A549 (cell line): ENCODE measurements around the gene IPO8. TPM values are rescaled to one million over a fixed set of nuclear protein-coding genes. Genes with fewer than 3 reads are reported as not detected.

Experiments
- ATAC-seq, 2 experiments: fragments of 200-7000 bp in 1 of 2; fragments of >200 bp in 1 of 2; cut with Nextera tagmentation in 1 of 2; cut with Tn5 transposase in 1 of 2; 3 replicates each; pipeline versions ENCODE4 v1.8.0 to v1.9.1; 2018 to 2020; ENCODE audit warnings: mild to moderate bottlenecking in 1 of 2, moderate library complexity in 1 of 2
- CTCF ChIA-PET: fragments of 300-600 bp; sonication (Branson Sonifier 250); formaldehyde crosslinking; extraction: SDS; loops from one replicate; lab custom pipeline; 2021; ENCODE audit warnings: antibody characterized with exemption, inconsistent platforms; lab: Yijun Ruan, JAX
- POLR2A ChIA-PET: fragments of 350-600 bp; formaldehyde crosslinking; extraction: SDS; loops from one replicate; lab custom pipeline; 2021; ENCODE audit warnings: antibody characterized with exemption, inconsistent platforms; lab: Yijun Ruan, JAX
- DNase-seq, 2 experiments: peaks; one replicate each; pipeline versions ENCODE4 v3.0.0 to v3.0.0-alpha.2; 2011 to 2016; ENCODE audit warnings: low read depth in 1 of 2, low spot score in 1 of 2
- FAIRE-seq: peaks from 2 replicates; lab custom pipeline; 2011; peaks lifted over from hg19 to GRCh38; lab: Jason Lieb, UNC
- H3K27ac ChIP-seq, 2 experiments: fragments of >200 bp; sonication (Bioruptor Twin); formaldehyde crosslinking; 3 replicates each; pipeline ENCODE4 v1.5.1; 2016 to 2017
- H3K4me1 ChIP-seq: fragments of >200 bp; sonication (Bioruptor Twin); formaldehyde crosslinking; 3 replicates; pipeline ENCODE4 v1.6.1; 2016
- H3K4me2 ChIP-seq: fragments of >200 bp; sonication (Bioruptor Twin); formaldehyde crosslinking; 3 replicates; pipeline ENCODE4 v1.6.1; 2016
- H3K4me3 ChIP-seq: fragments of >200 bp; sonication (Bioruptor Twin); formaldehyde crosslinking; 3 replicates; pipeline ENCODE4 v1.5.1; 2016
- H3K9me3 ChIP-seq: fragments of >200 bp; sonication (Bioruptor Twin); formaldehyde crosslinking; 3 replicates; pipeline ENCODE4 v1.6.1; 2016
- ATOH8 ChIP-seq: fragments of 250-450 bp; sonication (Bioruptor Pico); IDR thresholded peaks from 2 replicates; pipeline ENCODE4 v1.5.0; 2020; ENCODE audit warnings: low read depth, mild to moderate bottlenecking, moderate library complexity
- BCL3 ChIP-seq: fragments of >200 bp; sonication (Bioruptor Twin); formaldehyde crosslinking; IDR thresholded peaks from 3 replicates; pipeline ENCODE4 v1.6.1; 2016
- CEBPB ChIP-seq, 2 experiments: fragments of >200 bp in 1 of 2; sonication (Bioruptor Twin) in 1 of 2; formaldehyde crosslinking in 1 of 2; IDR thresholded peaks; 2 replicates each; pipeline ENCODE4 v1.6.1; 2012 to 2016
- CTCF ChIP-seq: fragments of >200 bp; sonication (Bioruptor Twin); formaldehyde crosslinking; IDR thresholded peaks from 3 replicates; pipeline ENCODE4 v1.5.1; 2016
- E2F6 ChIP-seq: IDR thresholded peaks from 2 replicates; pipeline ENCODE4 v1.6.1; 2012; ENCODE audit warnings: low read depth, borderline replicate concordance
- HEYL ChIP-seq: fragments of 250-450 bp; sonication (Bioruptor Pico); IDR thresholded peaks from 2 replicates; pipeline ENCODE4 v1.8.0; 2021; ENCODE audit warnings: mild to moderate bottlenecking, moderate library complexity
- HOXA7 ChIP-seq: fragments of 250-450 bp; sonication (Bioruptor Pico); IDR thresholded peaks from 2 replicates; pipeline ENCODE4 v1.5.0; 2020; ENCODE audit warnings: mild to moderate bottlenecking, moderate library complexity
- HOXB13 ChIP-seq: fragments of 250-450 bp; sonication (Bioruptor Pico); IDR thresholded peaks from 2 replicates; pipeline ENCODE4 v1.5.0; 2020; ENCODE audit warnings: low read depth, mild to moderate bottlenecking, moderate library complexity
- HOXB5 ChIP-seq: fragments of 250-450 bp; sonication (Bioruptor Pico); IDR thresholded peaks from 2 replicates; pipeline ENCODE4 v1.5.0; 2020; ENCODE audit warnings: mild to moderate bottlenecking, moderate library complexity
- JUN ChIP-seq, 2 experiments: fragments of >200 bp; sonication (Bioruptor Twin); formaldehyde crosslinking; IDR thresholded peaks; 2 replicates in 1 of 2; 3 replicates in 1 of 2; pipeline ENCODE4 v1.6.1; 2016 to 2017
- JUNB ChIP-seq: fragments of >200 bp; sonication (Bioruptor Twin); formaldehyde crosslinking; IDR thresholded peaks from 2 replicates; pipeline ENCODE4 v1.6.1; 2016
- KDM1A ChIP-seq: fragments of 200-600 bp; sonication (generic); IDR thresholded peaks from 2 replicates; pipeline ENCODE4 v1.6.1; 2016; ENCODE audit warnings: low read depth, mild to moderate bottlenecking
- NFE2L2 ChIP-seq: fragments of 150-350 bp; conservative IDR thresholded peaks from 2 replicates; pipeline ENCODE4 v1.6.1; 2014; ENCODE audit warnings: low read length
- NR3C1 ChIP-seq: fragments of >200 bp; sonication (Bioruptor Twin); formaldehyde crosslinking; IDR thresholded peaks from 3 replicates; pipeline ENCODE4 v1.6.1; 2017
- PHF8 ChIP-seq: fragments of 200-600 bp; sonication (generic); IDR thresholded peaks from 2 replicates; pipeline ENCODE4 v1.6.1; 2016; ENCODE audit warnings: low read depth, mild to moderate bottlenecking, antibody characterized with exemption, moderate library complexity, borderline replicate concordance
- POLR2AphosphoS2 ChIP-seq: conservative IDR thresholded peaks from 2 replicates; pipeline ENCODE4 v1.6.1; 2012; ENCODE audit warnings: low read length, improper control_type of control experiment, inconsistent platforms
- RAD21 ChIP-seq, 2 experiments: fragments of >200 bp in 1 of 2; sonication (Bioruptor Twin) in 1 of 2; formaldehyde crosslinking in 1 of 2; IDR thresholded peaks in 1 of 2; conservative IDR thresholded peaks in 1 of 2; 2 replicates in 1 of 2; 3 replicates in 1 of 2; pipeline ENCODE4 v1.6.1; 2012 to 2018; ENCODE audit warnings: inconsistent platforms in 1 of 2
- RNF2 ChIP-seq: fragments of 200-600 bp; sonication (generic); IDR thresholded peaks from 2 replicates; pipeline ENCODE4 v1.6.1; 2016; ENCODE audit warnings: low read depth, mild to moderate bottlenecking, antibody characterized with exemption, moderate library complexity, borderline replicate concordance
- SREBF2 ChIP-seq: fragments of 450-650 bp; IDR thresholded peaks from 2 replicates; pipeline ENCODE4 v1.6.1; 2014; ENCODE audit warnings: mild to moderate bottlenecking, moderate library complexity
- TFCP2L1 ChIP-seq: fragments of 250-450 bp; sonication (Bioruptor Pico); IDR thresholded peaks from 2 replicates; pipeline ENCODE4 v1.5.0; 2021; ENCODE audit warnings: mild to moderate bottlenecking
- ZFP36 ChIP-seq: fragments of 450-650 bp; IDR thresholded peaks from 2 replicates; pipeline ENCODE4 v1.6.1; 2014; ENCODE audit warnings: borderline replicate concordance; ENCODE audit not compliant: partially characterized antibody
- ZSCAN20 ChIP-seq: fragments of 250-450 bp; sonication (Bioruptor Pico); IDR thresholded peaks from 2 replicates; pipeline ENCODE4 v1.8.0; 2022; ENCODE audit warnings: mild to moderate bottlenecking, moderate library complexity
- WGBS: methylation state at CpG from one replicate; pipeline ENCODE4 v1.1.6; 2017; ENCODE audit errors: missing lambda C conversion rate; 5-methylcytosine and 5-hydroxymethylcytosine counted together
- polyA plus RNA-seq, 4 experiments: library from polyadenylated mRNA; depleted of rRNA in 3 of 4; stranded (reverse); fragments of >200 nt; fragmentation: RNase III in 1 of 4; extraction: RNeasy Plus Mini Kit Qiagen cat#74134 plus additional on column Dnase treatment in 1 of 4; gene quantifications; 2 replicates in 3 of 4; 3 replicates in 1 of 4; pipeline ENCODE4 v1.2.3, GENCODE V29; 2011 to 2017
- TF ChIP-seq, protein P1 (sequence below): IDR thresholded peaks from 2 replicates; pipeline ENCODE4 v1.6.1; 2012
- TF ChIP-seq, protein P2 (sequence below): fragments of 150-350 bp; IDR thresholded peaks from 2 replicates; pipeline ENCODE4 v1.6.1; 2014; ENCODE audit warnings: low read depth, mild to moderate bottlenecking, low read length

IPO8 gene
- polyA plus RNA-seq, 2 of the 4 experiments (the other 2 are of a cell fraction): 23.1 to 31.8 TPM

DNA sequence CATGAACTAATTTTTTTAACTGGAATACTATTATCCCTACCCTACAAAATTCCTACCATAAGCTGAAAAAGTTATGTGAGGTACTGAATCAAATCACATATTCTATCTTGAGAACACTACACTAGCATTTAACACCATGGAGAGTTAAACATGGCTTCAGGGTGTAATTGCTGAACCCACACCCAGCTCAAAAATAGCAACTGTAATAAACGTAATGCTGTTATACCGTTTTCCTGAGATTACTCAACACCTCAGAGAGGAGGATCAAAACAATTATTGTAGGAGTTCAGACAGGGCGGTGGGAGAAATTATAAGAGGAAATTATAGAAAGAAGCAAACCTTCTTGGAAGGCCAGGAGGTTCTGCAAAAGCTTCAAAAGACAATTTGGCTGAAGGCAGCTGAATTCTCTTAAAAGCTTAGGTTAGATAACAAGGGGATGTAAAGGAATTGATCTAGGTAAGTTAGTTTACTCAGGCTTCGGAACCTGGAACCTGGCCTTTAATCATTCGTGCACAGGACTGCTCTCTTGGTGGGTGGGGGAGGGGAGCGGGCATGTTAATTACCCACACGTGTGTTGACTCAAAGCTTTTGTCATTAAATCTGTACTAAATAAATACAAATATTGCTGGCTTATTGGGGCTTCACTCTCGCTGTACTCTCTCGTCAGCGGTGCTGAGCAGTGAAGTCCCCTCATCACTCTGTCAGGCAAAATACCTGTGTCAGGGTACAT lies 12.1 kb upstream of the IPO8 start:
- POLR2A ChIA-PET: no interaction called here
- WGBS: 85% methylated on average over 10 of the region's 10 CpGs
- no peaks in the 10 kb centered on the region for H3K4me1 ChIP-seq
- H3K4me2 ChIP-seq: no peak overlapping the region
- no peak overlapping the region for H3K27ac ChIP-seq
- TF ChIP-seq POLR2AphosphoS2 (no peak), HOXA7 (CRISPR knock-in tag) (no peak), RAD21 (conservative IDR thresholded peaks at IDR 0.05 in 1 of 2, IDR thresholded peaks at IDR 0.05 in 1 of 2) (no peak), JUNB (no peak), HOXB5 (CRISPR knock-in tag) (no peak), TFCP2L1 (no peak), CTCF (no peak), NR3C1 (no peak), SREBF2 (no peak), HEYL (CRISPR knock-in tag) (no peak), ZFP36 (no peak)
- TF ChIP-seq, protein P1, sequence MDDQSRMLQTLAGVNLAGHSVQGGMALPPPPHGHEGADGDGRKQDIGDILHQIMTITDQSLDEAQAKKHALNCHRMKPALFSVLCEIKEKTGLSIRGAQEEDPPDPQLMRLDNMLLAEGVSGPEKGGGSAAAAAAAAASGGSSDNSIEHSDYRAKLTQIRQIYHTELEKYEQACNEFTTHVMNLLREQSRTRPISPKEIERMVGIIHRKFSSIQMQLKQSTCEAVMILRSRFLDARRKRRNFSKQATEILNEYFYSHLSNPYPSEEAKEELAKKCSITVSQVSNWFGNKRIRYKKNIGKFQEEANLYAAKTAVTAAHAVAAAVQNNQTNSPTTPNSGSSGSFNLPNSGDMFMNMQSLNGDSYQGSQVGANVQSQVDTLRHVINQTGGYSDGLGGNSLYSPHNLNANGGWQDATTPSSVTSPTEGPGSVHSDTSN: no peak
- TF ChIP-seq, protein P2, sequence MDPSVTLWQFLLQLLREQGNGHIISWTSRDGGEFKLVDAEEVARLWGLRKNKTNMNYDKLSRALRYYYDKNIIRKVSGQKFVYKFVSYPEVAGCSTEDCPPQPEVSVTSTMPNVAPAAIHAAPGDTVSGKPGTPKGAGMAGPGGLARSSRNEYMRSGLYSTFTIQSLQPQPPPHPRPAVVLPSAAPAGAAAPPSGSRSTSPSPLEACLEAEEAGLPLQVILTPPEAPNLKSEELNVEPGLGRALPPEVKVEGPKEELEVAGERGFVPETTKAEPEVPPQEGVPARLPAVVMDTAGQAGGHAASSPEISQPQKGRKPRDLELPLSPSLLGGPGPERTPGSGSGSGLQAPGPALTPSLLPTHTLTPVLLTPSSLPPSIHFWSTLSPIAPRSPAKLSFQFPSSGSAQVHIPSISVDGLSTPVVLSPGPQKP: no peak
- H3K4me3 ChIP-seq: no peak overlapping the region
- FAIRE-seq: no peak
- H3K9me3 ChIP-seq: no peaks in the 10 kb centered on the region
- no peak for DNase-seq
- ATAC-seq: no peak
- CTCF ChIA-PET: interaction anchor here (2.6 kb wide), 1 partner anchor 13 kb away, joined by 11 read pairs; the partner anchor contains the start of gene IPO8

DNA sequence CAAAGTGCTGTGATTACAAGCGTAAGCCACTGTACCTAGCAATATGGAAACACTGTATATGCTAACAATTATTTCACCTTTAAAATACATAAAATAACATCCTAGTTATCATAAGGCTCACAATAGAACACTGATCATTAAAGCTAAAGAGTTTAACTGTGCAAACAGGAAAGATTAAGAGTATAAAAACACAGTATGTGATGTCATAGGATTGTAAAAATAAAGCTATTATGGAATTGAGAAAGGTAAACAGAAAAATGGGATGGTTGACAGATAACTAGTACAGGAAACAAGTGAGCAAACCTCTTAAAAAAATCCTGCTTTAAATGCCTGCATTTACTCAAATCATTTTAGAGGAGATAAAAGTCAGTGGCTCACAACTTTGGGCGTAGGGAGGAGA lies 10.8 kb upstream of the IPO8 start:
- no peak for ATAC-seq
- H3K27ac ChIP-seq: no peak overlapping the region
- H3K9me3 ChIP-seq: no peaks in the 10 kb centered on the region

DNA sequence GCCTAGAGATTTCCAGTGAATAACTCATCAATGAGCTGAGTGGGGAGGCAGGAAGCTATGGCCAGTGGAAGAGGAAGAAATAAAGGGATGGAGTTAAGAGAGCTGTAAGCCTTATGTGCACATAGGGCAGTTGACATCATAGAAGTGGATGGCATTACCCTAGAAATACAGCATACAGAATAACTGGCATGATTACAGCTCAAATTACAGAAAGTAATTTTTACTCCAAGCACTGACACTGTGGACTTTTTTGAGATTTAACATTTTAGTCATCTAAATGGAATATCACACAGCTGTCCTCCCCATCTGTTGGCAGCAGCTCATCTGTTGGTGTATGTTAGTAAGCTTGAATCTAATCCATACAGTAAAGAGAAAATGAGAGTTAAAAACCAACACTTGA lies 5.4 kb upstream of the IPO8 start:
- Histone ChIP-seq H3K4me3 (no peak overlapping the region), H3K4me2 (no peak overlapping the region), H3K9me3 (no peaks in the 10 kb centered on the region), H3K27ac (no peak overlapping the region), H3K4me1 (0 out of 3 replicates have a peak, but pooled peaks cover 3% of the 10 kb centered on the region)
- DNase-seq (no peak), FAIRE-seq (no peak), ATAC-seq (no peak)
- ChIA-PET POLR2A (no interaction called here), CTCF (interaction anchor here (0.6 to 1.2 kb wide), 2 partner anchors 22 to 368 kb away, joined by 3 read pairs; no protein-coding TSS in a partner anchor)
- TF ChIP-seq JUN (IDR thresholded peaks at IDR 0.05) (no peak), E2F6 (no peak), NFE2L2 (no peak), JUNB (no peak), ZSCAN20 (CRISPR knock-in tag) (no peak), ATOH8 (CRISPR knock-in tag) (no peak), RNF2 (no peak), HOXB13 (no peak), BCL3 (no peak), PHF8 (no peak), CEBPB (IDR thresholded peaks at IDR 0.05) (no peak)
- TF ChIP-seq, protein P2: no peak

More for the DNA sequence above, 10.8 kb upstream of the IPO8 start:
- 91% methylated on average over 2 of the region's 2 CpGs for WGBS
- TF ChIP-seq KDM1A: no peak
- no peaks in the 10 kb centered on the region for H3K4me1 ChIP-seq
- no peak for FAIRE-seq
- no peak overlapping the region for H3K4me3 ChIP-seq
- H3K4me2 ChIP-seq: no peak overlapping the region
- DNase-seq: no peak
- ChIA-PET POLR2A (interaction anchor here (1.1 kb wide), 1 partner anchor 11 kb away, joined by 3 read pairs; the partner anchor contains the start of gene IPO8), CTCF (interaction anchor here (0.6 to 2.6 kb wide), 2 partner anchors 11 to 101 kb away, joined by 3 to 11 read pairs; partner anchors contain the start of gene IPO8)
